Right lobe of liver (tissue), 6 donors: Measurements from ENCODE around the gene FAM237A. TPM values are rescaled to one million over a fixed set of nuclear protein-coding genes. Genes with fewer than 3 reads are reported as not detected.

Experiments
- ATAC-seq, 4 donors: fragments of 200-7000 bp; cut with Tn5 transposase; one replicate each; pipeline ENCODE4 v1.9.1; 2020; ENCODE audit warnings: mild to moderate bottlenecking in 4 of 4, moderate library complexity in 4 of 4
- DNase-seq, 3 donors: peaks; one replicate each; pipeline ENCODE4 v3.0.0-alpha.2; 2020
- H3K27ac ChIP-seq, 3 donors: fragments of 200-600 bp; one replicate each; pipeline ENCODE4 v1.8.0; 2022
- H3K27me3 ChIP-seq, 2 donors: fragments of 200-600 bp; one replicate each; pipeline ENCODE4 v1.8.0; 2022
- H3K36me3 ChIP-seq, 4 donors: fragments of 200-600 bp; sonication (generic) in 1 of 4; one replicate each; pipeline versions ENCODE4 v1.5.1 to v1.8.0; 2017 to 2022; ENCODE audit warnings: control low read depth in 1 of 4
- H3K4me1 ChIP-seq, 4 donors: fragments of 200-600 bp; sonication (generic) in 1 of 4; one replicate each; pipeline versions ENCODE4 v1.5.1 to v1.8.0; 2017 to 2022; ENCODE audit warnings: control low read depth in 1 of 4
- H3K4me3 ChIP-seq, 3 donors: fragments of 200-600 bp; one replicate each; pipeline ENCODE4 v1.8.0; 2022
- H3K9me3 ChIP-seq, 4 donors: fragments of 200-600 bp; sonication (generic) in 1 of 4; one replicate each; pipeline versions ENCODE4 v1.5.1 to v1.8.0; 2017 to 2022; ENCODE audit warnings: control low read depth in 1 of 4
- POLR2A ChIP-seq: fragments of 450-650 bp; IDR thresholded peaks from one replicate; pipeline ENCODE4 v1.6.1; 2017; ENCODE audit warnings: antibody characterized with exemption, mild to moderate bottlenecking
- WGBS: methylation state at CpG from one replicate; pipeline ENCODE4 v1.1.6; 2018; ENCODE audit warnings: low coverage, low lambda C conversion rate; ENCODE audit not compliant: insufficient coverage; ENCODE audit errors: missing lambda C conversion rate; 5-methylcytosine and 5-hydroxymethylcytosine counted together
- intact Hi-C, 2 donors: fragments of 100-400 bp; cut with DNase I; formaldehyde crosslinking; loops; one replicate each; pipeline versions ENCODE4 v1.11.2 to v1.14.1; 2022
- total RNA-seq, 6 experiments: library from RNA; depleted of rRNA in 2 of 6; stranded (reverse); fragments of >200 nt in 2 of 6; fragmentation: NEBNext Ultra II Directional in 3 of 6; extraction: Animal tissue kit (Norgen Biotek cat#: 25700) in 3 of 6; gene quantifications; one replicate each; pipeline versions ENCODE4 v1.1.0 to v1.2.4, GENCODE V29; 2016 to 2023
- TF ChIP-seq, protein P1 (sequence below), 4 donors: fragments of 200-600 bp in 3 of 4; fragments of 450-650 bp in 1 of 4; IDR thresholded peaks; one replicate each; pipeline versions ENCODE4 v1.5.1 to v1.8.0; 2016 to 2022; ENCODE audit warnings: antibody characterized with exemption in 4 of 4, mild to moderate bottlenecking in 2 of 4
- donor health status: DM: no; HTN: yes; CAD: no.
- donor health status: DM: no; HTN: no; CAD: no.
- donor health status: DM: no; HTN: no; CAD: no.
- donor health status: DM: no; HTN: yes; CAD: no.
- donor health status: DM: no; HTN: yes; CAD: no.

FAM237A gene
- total RNA-seq, 6 experiments from 2014 or later: not detected

DNA sequence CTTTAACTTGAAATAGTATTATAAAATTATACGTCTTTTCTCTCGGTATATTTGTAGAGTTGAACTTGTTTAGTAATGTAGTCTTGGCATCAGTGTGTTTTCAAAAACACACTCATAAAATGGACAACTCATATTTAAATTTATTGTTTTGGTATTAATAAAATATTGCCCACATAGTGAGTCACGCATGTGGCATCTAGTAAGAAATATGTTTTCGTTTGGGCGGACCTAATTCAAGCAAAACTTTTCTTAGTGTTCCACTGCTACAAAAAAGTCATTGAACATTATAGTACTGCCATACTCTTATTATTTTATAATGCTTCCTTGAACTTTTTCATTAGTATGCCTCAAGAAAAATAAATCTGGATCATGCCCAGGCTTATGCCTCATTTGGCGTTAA is 31.1 kb upstream of the FAM237A start:
- no peaks in the 10 kb centered on the region for H3K36me3 ChIP-seq
- no peak overlapping the region for H3K27ac ChIP-seq
- ATAC-seq (no peak), DNase-seq (no peak)
- H3K4me1 ChIP-seq: no peaks in the 10 kb centered on the region
- WGBS: 87% methylated on average over 6 of the region's 6 CpGs
- no peak overlapping the region for H3K4me3 ChIP-seq
- intact Hi-C loops: no loop called here
- no peaks in the 10 kb centered on the region for H3K27me3 ChIP-seq
- H3K9me3 ChIP-seq: no peaks in the 10 kb centered on the region
- TF ChIP-seq POLR2A: no peak
- TF ChIP-seq, protein P1, sequence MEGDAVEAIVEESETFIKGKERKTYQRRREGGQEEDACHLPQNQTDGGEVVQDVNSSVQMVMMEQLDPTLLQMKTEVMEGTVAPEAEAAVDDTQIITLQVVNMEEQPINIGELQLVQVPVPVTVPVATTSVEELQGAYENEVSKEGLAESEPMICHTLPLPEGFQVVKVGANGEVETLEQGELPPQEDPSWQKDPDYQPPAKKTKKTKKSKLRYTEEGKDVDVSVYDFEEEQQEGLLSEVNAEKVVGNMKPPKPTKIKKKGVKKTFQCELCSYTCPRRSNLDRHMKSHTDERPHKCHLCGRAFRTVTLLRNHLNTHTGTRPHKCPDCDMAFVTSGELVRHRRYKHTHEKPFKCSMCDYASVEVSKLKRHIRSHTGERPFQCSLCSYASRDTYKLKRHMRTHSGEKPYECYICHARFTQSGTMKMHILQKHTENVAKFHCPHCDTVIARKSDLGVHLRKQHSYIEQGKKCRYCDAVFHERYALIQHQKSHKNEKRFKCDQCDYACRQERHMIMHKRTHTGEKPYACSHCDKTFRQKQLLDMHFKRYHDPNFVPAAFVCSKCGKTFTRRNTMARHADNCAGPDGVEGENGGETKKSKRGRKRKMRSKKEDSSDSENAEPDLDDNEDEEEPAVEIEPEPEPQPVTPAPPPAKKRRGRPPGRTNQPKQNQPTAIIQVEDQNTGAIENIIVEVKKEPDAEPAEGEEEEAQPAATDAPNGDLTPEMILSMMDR (IDR thresholded peaks at IDR 0.05): no peak

DNA sequence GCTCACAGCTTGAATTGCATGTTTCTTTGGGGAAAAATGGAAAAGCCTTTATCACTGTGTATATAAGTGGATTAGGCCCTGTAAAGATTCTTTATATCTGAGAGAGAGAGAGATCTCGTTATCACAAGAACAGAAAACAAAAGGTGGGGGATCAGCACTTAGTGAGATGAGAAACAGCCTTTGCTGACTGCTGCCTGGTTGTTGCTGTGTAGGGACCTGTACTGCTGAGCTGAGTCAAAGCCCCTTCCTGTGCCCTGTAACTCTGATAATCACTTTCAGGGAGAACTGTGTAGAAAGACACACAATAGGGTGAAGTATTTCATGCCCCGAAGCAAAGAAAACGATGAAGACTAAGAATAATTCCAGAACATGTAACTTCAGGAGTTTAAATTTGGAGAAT is 30.6 kb upstream of the FAM237A start:
- Histone ChIP-seq H3K9me3 (no peaks in the 10 kb centered on the region), H3K27ac (no peak overlapping the region), H3K36me3 (no peaks in the 10 kb centered on the region), H3K4me3 (no peak overlapping the region), H3K4me1 (no peaks in the 10 kb centered on the region), H3K27me3 (no peaks in the 10 kb centered on the region)
- no peak for TF ChIP-seq POLR2A
- TF ChIP-seq, protein P1 (IDR thresholded peaks at IDR 0.05): no peak
- ATAC-seq (no peak), DNase-seq (no peak)
- 45% methylated on average over 3 of the region's 3 CpGs for whole genome bisulfite sequencing
- intact Hi-C loops: no loop called here

DNA sequence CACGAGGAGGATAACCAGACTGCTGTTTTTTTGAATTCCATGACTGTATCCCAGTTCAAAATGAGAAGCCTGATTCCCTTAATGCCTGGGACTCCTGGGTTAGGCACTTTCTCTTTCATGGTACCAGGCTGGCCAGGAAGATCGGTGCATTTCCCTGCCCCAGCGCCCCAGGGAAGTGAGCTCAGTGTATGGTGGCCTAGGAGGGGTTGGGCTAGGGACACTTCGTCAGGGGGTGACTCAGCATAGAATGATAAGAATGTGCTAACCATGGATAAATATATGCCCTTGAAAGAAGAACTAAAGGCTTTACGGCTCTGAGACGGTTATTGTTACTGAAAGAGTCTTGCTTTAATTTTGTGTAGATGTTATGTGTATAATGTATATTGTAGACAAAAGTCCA is 27.5 kb upstream of the FAM237A start:
- 58% methylated on average over 5 of the region's 6 CpGs for WGBS
- DNase-seq (no peak), ATAC-seq (no peak)
- Histone ChIP-seq H3K4me3 (no peak overlapping the region), H3K27ac (no peak overlapping the region), H3K27me3 (no peaks in the 10 kb centered on the region), H3K9me3 (no peaks in the 10 kb centered on the region), H3K4me1 (no peaks in the 10 kb centered on the region), H3K36me3 (no peaks in the 10 kb centered on the region)
- TF ChIP-seq, protein P1 (IDR thresholded peaks at IDR 0.05): no peak
- no peak for TF ChIP-seq POLR2A
- intact Hi-C loops: no loop called here

DNA sequence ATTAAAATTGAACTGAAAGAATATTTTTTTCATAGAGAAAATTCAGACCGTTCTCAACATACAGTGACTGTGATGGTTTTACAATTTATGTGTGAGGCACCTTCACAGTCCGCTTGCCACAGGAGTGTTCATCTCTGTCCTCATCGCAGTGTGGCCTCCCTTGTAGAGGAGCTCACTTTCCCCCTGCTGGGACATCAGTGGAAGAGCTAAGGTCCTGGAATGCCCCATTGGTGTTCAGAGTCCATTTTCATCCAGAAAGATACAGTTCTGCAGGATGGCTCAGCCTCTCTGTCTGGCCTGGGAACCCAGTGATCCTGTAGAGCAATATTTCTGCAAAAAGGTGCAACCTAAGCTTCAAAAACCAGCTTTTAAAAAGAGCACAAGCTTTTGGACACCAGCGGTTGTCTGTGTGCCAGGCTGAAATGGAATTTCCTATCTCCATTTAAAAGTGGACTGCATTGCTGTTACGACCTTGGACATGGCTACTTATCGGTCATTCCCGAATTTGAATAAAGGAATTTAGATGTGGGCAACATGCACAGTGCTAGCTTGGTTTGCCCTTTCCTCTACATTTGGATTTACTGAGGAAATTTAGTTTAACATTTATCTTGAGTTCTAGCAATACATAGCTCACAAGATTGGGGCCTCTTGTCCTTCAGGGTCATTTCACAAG is 26.7 kb upstream of the FAM237A start:
- Histone ChIP-seq H3K27me3 (no peaks in the 10 kb centered on the region), H3K4me1 (no peaks in the 10 kb centered on the region), H3K4me3 (no peak overlapping the region), H3K9me3 (no peaks in the 10 kb centered on the region), H3K27ac (no peak overlapping the region), H3K36me3 (no peaks in the 10 kb centered on the region)
- no peak for TF ChIP-seq POLR2A
- TF ChIP-seq, protein P1 (IDR thresholded peaks at IDR 0.05): no peak
- ATAC-seq (no peak), DNase-seq (no peak)
- WGBS: 68% methylated on average over 4 of the region's 7 CpGs
- intact Hi-C loops: no loop called here

DNA sequence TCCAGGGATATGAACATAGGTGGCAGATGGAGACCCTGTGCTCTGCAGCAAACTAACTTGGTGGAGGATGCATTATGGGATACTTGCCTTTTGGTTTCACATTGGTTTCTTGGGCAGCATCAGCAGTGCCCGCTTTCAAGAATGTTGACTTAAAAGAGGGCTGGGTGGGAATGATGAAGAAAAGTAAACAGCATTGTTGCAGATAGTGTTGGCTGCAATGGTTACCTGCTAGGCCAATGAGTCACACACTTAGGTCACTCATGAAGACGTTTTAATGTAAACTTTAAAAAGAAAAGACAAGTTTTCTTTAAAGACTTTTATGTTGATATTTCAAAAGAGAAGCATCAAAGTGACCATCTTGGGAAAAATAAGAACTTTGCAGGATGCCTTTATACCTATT is 26.1 kb upstream of the FAM237A start:
- TF ChIP-seq, protein P1 (IDR thresholded peaks at IDR 0.05): no peak
- TF ChIP-seq POLR2A: no peak
- 46% methylated on average over 2 of the region's 2 CpGs for WGBS
- H3K4me1 ChIP-seq: no peaks in the 10 kb centered on the region
- H3K27me3 ChIP-seq: no peaks in the 10 kb centered on the region
- H3K27ac ChIP-seq: no peak overlapping the region
- intact Hi-C loops: no loop called here
- DNase-seq (no peak), ATAC-seq (no peak)
- H3K9me3 ChIP-seq: no peaks in the 10 kb centered on the region
- H3K36me3 ChIP-seq: no peaks in the 10 kb centered on the region
- H3K4me3 ChIP-seq: no peak overlapping the region
